Sciatic nerve (tissue), 2 donors: ENCODE data around the gene MAD1L1. TPM values are rescaled to one million over a fixed set of nuclear protein-coding genes. Genes with fewer than 3 reads are reported as not detected.

Source experiments
- ATAC-seq: fragments of 200-7000 bp; cut with Tn5 transposase; one replicate; pipeline ENCODE4 v1.9.1; 2020; ENCODE audit warnings: mild to moderate bottlenecking, moderate library complexity
- DNase-seq: peaks from one replicate; pipeline ENCODE4 v3.0.0-alpha.2; 2020; ENCODE audit warnings: low spot score
- intact Hi-C: fragments of 100-400 bp; cut with DNase I; formaldehyde crosslinking; loops from one replicate; pipeline ENCODE4 v1.14.2; 2022
- total RNA-seq: library from RNA; stranded (reverse); fragmentation: NEBNext Ultra II Directional; extraction: Animal tissue kit (Norgen Biotek cat#: 25700); gene quantifications from one replicate; pipeline ENCODE4 v1.2.1, GENCODE V29; 2021
- donor health status: DM: no; HTN: no; CAD: no.
- donor health status: DM: no; HTN: no; CAD: no.

The MAD1L1 gene
- total RNA-seq, 1 donor from 2014 or later: 42.1 TPM

- DNase-seq: no peak
- intact Hi-C loops: loop anchor here (5.0 kb wide), 1 partner anchor 1578 kb away; no protein-coding TSS in a partner anchor
- no peak for ATAC-seq
These were observed 182.3 kb downstream of the MAD1L1 start for GRCh38 chr7:2050511-2050866.

GRCh38 chr7:2049782-2050510, 182.8 kb downstream of the MAD1L1 start:
- DNase-seq (peak; percentile 18), ATAC-seq (no peak)
- intact Hi-C loops: loop anchor here (5.0 kb wide), 1 partner anchor 1578 kb away; no protein-coding TSS in a partner anchor

GRCh38 chr7:2049111-2049781, 183.5 kb downstream of the MAD1L1 start:
- no peak for ATAC-seq
- intact Hi-C loops: no loop called here
- DNase-seq: peak; percentile 33

- ATAC-seq (no peak), DNase-seq (peak; percentile 52)
- intact Hi-C loops: no loop called here
These were observed 184.2 kb downstream of the MAD1L1 start for GRCh38 chr7:2048531-2048930.

- peak; percentile 27 for DNase-seq
These were observed 184.7 kb downstream of the MAD1L1 start for GRCh38 chr7:2048006-2048405.

GRCh38 chr7:2046581-2047565, 185.9 kb downstream of the MAD1L1 start:
- intact Hi-C loops: no loop called here
- ATAC-seq: no peak
- peak; percentile 39 for DNase-seq

More at GRCh38 chr7:2048006-2048405, 184.7 kb downstream of the MAD1L1 start:
- intact Hi-C loops: no loop called here
- ATAC-seq: no peak

GRCh38 chr7:2045559-2046405, 187.0 kb downstream of the MAD1L1 start:
- intact Hi-C loops: no loop called here
- DNase-seq: peak; percentile 40
- ATAC-seq: no peak

- no peak for ATAC-seq
- intact Hi-C loops: no loop called here
- DNase-seq: peak; percentile 32
These were observed 187.8 kb downstream of the MAD1L1 start for GRCh38 chr7:2044883-2045471.

- ATAC-seq: no peak
- peak; percentile 45 for DNase-seq
- intact Hi-C loops: no loop called here
These were observed 188.3 kb downstream of the MAD1L1 start for GRCh38 chr7:2044311-2044882.

GRCh38 chr7:2043316-2044039, 189.3 kb downstream of the MAD1L1 start:
- DNase-seq (peak; percentile 49), ATAC-seq (no peak)
- intact Hi-C loops: no loop called here

GRCh38 chr7:2042650-2043049, 190.1 kb downstream of the MAD1L1 start:
- intact Hi-C loops: no loop called here
- DNase-seq (peak; percentile 32), ATAC-seq (no peak)

GRCh38 chr7:2041496-2042367, 191.0 kb downstream of the MAD1L1 start:
- intact Hi-C loops: no loop called here
- ATAC-seq: no peak
- DNase-seq: peak; percentile 18

- DNase-seq (no peak), ATAC-seq (no peak)
- intact Hi-C loops: no loop called here
These were observed 191.9 kb downstream of the MAD1L1 start for GRCh38 chr7:2040893-2041270.

GRCh38 chr7:2040201-2040892, 192.4 kb downstream of the MAD1L1 start:
- no peak for ATAC-seq
- intact Hi-C loops: no loop called here
- DNase-seq: peak; percentile 37

GRCh38 chr7:2038931-2039728, 193.6 kb downstream of the MAD1L1 start:
- peak; percentile 13 for ATAC-seq
- intact Hi-C loops: no loop called here
- peak; percentile 35 for DNase-seq
